NCI-H345 (cell line): ENCODE results near the gene ZNF208.
"Not testable (repeated sequence)": the region's sequence is repeated elsewhere in the genome, so short reads cannot be mapped to it uniquely, and the experiment has no call there.

Experiments
- DNase-seq: peaks from one replicate; lab custom pipeline; 2025; lab: John Stamatoyannopoulos, UW

Gene ZNF208

DNA sequence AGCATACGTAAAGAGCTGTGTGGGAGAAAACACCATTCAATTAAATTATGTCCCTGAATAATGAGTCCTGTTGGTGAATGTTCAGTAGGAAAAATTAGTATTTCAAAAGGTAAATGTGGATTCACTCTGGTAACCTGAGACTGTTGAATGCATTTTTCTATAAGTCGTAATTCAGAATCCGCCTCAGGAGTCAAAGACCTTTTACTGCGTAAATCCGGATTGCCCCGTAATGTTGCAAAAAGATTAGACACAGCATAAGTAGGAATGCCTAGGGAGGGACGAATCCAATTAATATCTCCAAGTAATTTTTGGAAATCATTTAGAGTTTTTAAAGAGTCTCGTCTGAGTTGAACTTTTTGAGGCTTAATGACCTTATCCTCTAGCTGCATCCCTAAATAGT lies 126.0 kb downstream of the ZNF208 start:
- DNase-seq = not testable (repeated sequence)

DNA sequence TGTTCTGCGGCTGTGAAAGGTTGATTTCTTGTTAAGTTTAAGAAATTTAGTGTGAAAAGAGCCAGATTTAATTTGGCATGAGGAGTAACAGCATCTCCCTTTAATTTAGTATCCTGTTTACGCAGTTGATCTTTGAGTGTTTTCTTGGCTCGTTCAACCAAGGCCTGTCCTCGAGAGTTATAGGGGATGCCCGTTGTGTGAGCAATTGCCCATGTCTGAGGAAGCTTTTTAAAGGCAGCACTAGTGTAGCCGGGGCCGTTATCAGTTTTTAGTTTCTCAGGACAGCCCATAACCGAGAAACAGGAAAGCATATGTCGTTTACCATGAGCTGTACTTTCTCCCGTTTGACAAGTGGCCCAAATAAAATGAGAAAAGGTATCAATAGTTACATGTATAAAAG lies 127.2 kb downstream of the ZNF208 start:
- DNase-seq = no peak
